Prostate gland (tissue), 2 donors: Measurements from ENCODE around the gene CENATAC.

Experiments used
- CTCF ChIP-seq, 4 experiments: fragments of 200-600 bp in 2 of 4; fragments of 450-650 bp in 2 of 4; sonication (generic) in 2 of 4; IDR thresholded peaks; 1 replicate in 3 of 4; 2 replicates in 1 of 4; pipeline ENCODE4 v1.5.1; 2016 to 2019; ENCODE audit warnings: antibody characterized with exemption in 4 of 4, mild to moderate bottlenecking in 2 of 4, moderate library complexity in 2 of 4
- POLR2A ChIP-seq: fragments of 450-650 bp; IDR thresholded peaks from one replicate; pipeline ENCODE4 v1.6.1; 2016; ENCODE audit warnings: antibody characterized with exemption, mild to moderate bottlenecking
- POLR2AphosphoS5 ChIP-seq: sonication (generic); formaldehyde crosslinking; IDR thresholded peaks from one replicate; pipeline ENCODE4 v1.6.1; 2017; ENCODE audit warnings: antibody characterized with exemption

- TF ChIP-seq CTCF (IDR thresholded peaks at IDR 0.05) = no peak
- no peak for TF ChIP-seq POLR2A
- no peak for TF ChIP-seq POLR2AphosphoS5
These were observed 14.8 kb downstream of the CENATAC start for GRCh38 chr11:119012629-119013170.
